HG02610 (cell line): ENCODE measurements around the gene GLTP.

Experiments
- ATAC-seq: cut with Tn5 transposase; IDR thresholded peaks from one replicate; pipeline ENCODE4 v1.9.1; 2021; ENCODE audit warnings: mild to moderate bottlenecking, moderate library complexity; ENCODE audit not compliant: unreplicated experiment

Gene GLTP

GRCh38 chr12:109847142-109847735 is 33.1 kb downstream of the GLTP start:
- no peak for ATAC-seq

- no peak for ATAC-seq
Observed at GRCh38 chr12:109845824-109846205, 34.5 kb downstream of the GLTP start.

DNA sequence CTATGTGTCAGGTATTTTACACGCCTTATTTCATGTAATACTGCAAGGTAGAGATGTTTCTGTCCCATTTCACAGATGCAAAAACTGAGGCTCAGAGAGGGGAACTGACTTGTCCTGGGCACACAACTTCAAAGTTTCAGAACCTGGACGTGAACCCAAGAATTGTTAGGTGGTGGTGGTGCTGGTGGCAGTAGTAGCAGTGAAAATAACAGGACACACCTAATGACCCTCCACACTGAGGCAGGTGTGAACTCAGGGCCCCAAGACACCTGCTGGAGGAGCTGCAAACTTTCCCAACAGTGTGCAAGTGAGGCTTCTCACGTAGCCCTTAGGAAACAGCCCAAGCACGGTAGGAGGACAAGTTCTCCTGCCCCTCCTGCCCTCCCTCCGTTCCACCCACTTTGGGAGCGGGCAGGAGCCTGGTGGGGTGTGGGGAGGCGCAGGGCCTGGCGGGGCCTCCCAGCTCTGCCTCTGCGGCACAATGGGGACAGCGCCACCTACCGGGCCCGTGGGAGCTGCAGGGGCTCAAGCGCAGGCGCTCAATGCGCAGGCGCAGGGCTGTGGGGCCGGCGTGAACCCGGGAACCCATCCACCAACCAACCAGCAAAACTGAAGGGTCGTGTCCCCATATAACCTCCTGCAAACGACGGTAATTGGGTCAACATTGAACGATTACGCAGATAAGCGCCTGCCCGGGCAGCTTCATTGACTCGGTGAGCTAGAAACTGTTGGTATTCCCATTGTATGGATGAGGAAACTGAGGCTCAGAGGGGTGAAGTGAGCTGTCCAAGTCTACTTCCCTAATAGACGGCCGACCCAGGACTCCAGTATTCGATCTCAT is 35.1 kb downstream of the GLTP start:
- peak; percentile 80 for ATAC-seq

DNA sequence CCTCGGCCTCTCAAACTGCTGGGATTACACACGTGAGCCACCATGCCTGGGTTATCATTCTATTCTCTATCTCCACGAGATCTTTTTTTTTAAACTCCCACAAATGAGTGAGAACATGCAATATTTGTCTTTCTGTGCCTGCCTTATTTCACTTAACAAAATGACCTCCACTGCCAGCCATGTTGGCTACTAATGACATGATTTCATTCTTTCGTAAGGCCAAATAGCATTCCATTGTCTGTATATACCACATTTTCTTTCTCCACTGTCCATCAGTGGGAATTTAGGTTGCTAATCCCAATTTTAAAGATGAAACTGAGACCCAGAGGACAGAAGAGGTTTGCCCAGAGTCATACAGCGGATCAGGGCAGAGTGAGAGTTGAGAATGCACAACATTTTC is 36.2 kb downstream of the GLTP start:
- no peak for ATAC-seq

DNA sequence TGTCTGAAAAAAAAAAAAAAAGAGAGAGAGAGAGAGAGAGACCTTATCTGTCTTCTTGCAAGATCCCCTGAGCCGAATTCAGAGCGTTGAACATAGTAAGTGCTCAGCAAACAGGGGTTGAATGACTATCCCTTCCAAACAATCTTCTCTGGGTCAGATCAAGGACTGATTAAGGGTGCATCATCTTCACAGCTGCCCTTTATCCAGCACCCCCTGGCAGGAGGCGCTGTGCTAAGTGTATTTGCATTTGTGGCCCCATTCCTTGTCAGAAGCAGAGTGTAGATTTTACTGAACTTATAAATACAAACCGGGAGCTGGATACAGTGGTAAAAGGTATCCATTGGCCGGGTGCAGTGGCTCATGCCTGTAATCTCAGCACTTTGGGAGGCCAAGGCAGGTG is 38.3 kb downstream of the GLTP start:
- ATAC-seq = no peak

- ATAC-seq = no peak
Observed at GRCh38 chr12:109841356-109841755, 39.0 kb downstream of the GLTP start.

DNA sequence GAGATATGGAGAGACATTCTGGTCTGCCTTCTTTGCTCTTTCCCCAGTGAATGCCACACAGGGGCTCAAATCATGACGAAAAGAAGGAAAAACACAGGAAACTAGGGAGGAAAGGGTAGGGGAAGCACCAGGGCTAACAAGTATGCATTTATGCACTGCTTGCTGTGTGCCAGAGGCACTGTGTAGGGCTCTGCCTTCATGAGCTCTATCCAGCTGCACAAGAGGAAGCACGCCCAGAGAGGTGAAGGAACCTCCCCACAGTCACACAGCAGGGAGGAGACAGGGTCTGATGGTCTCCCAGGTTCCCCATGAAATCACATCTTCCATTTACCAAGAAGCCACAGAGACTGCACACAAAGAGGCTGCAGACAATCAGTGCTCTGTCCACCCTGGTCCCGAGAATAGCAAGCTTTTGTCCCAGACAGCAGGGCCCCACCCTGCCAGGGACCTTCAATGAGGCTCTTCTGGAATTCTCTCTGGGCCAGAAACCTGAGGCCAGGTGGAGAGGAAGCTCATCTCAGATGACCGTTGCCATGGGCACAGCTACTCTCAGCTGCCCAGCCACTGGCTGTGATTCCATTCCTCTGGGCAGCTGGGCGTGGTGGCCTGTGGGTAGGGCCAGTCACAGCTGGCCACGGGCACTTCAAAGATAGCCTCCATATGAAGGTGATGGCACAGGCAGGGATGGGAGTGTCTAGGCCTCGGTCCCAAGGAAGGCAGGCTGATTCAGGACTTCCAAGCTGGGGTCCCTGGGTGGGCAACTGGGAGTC is 39.9 kb downstream of the GLTP start:
- no peak for ATAC-seq

DNA sequence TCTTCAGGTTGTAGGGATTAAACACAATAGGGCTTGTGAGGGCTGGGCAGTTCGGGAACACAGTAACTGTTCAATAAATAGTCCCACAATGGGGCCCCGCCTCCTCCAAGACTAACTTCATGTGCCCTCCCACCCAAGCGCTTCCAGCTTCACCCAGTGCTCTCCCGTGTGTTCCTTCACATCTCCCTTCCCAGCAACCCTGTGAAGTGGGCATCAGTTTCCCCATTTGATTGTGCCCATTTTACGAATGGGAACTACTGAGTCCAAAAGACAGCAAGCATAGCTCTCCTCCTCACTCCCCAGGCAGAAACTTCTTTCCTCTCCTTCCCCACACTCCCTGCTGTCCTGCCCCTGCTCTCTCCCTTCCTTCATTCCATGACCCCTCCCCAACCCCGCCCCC is 40.9 kb downstream of the GLTP start:
- ATAC-seq = no peak

DNA sequence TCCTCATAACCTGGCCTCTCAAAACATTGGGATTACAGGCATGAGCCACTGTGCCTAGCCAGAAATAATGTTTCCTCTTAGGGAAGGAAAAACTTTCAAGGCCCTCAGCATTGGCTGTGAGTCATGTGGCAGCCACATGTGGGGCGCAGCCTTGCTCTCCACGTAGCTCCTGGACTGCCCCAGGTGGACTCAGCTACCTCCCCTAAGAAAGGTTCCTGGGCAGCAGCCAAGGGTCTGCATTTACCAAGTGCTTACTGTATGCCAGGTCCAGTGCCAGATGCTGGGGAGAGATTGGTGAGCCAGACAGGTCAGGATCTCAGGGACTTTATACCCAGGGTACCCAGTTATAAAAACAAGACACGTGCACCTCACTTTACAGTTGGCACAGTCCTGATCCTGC is 43.4 kb downstream of the GLTP start:
- no peak for ATAC-seq

GRCh38 chr12:109835827-109836226 is 44.5 kb downstream of the GLTP start:
- no peak for ATAC-seq

GRCh38 chr12:109833307-109834189 is 46.8 kb downstream of the GLTP start, which contains the start of gene TRPV4:
TSS of gene TRPV4 (minus strand) at chr12:109833398. CDS start at chr12:109814796, 18,602 bp downstream.
- ATAC-seq = no peak

- ATAC-seq = no peak
Observed at GRCh38 chr12:109832541-109833306, 47.6 kb downstream of the GLTP start.

DNA sequence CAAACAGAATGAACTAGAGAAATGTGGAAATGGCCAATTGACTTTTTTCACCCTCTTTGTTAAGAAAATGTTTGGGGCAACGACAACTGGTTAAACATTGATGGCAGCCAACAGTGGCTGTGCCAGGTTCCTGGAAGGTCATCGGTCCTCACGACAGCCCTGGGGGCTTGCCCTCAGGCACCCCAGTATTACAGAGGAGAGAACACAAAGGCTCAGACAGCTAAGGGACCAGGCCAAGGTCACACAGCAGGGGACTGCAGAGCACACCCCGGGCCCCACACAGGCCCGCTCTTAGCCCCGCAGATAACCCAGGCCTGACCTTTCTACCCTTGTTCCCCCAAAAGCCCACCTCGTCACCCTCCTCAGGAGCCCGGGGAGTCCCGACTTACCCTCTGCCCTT is 48.4 kb downstream of the GLTP start:
- ATAC-seq = no peak

DNA sequence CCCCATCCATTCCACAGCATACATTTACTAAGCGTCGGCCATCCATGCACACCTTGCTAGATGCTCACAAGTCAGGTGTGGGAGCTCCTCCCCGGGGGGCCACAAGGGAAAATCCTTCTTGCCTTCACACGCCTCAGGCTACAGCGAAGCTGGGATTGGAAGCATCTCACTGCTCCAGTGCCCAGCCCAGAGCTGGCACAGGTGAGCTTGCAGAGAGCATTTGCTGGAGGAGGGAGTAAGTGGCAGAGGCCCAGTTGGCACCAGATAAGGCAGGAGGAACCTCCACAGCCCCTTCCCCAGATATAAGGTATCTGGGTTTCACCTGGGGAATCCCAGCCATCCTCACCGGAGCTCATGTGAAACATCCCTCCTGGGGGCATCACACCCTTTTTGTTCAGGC is 49.0 kb downstream of the GLTP start:
- no peak for ATAC-seq

DNA sequence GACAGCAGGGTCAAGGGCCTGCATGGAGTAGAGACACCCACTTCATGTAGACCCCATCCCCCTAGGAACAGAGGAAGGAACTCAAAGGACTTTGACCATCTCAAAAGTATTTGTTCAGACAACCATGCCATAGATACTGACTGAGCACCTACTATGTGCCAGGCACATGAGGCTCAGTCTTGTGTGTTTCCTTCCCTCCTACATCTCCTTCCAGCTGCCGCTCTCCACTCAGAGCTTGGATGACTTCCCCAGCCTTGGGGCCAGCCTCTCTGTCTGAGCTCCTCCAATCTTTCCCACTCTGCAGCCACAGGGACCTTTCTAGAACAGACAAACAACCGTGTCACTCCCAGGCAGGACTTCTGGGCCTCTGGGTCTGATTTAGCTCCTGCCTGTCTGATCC is 49.6 kb downstream of the GLTP start:
- ATAC-seq = no peak

DNA sequence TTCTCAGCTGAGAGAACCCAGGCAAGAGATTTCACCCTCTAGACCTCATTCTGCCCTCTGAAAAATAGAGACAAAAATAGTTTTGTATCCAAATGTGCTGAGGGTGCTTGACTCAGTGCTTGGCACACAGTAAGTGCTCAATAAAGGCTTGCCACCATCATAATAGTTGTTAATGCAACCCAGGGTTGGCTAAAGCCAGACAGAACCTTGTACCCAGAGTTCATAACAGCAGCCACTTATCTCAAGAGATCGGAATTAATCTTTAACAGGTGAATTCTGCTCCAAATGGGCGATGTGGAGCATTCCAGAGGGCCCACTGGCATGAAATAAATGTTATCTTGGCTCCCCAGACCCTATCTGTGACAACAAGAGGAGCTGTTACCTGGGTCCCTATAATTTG is 50.1 kb downstream of the GLTP start:
- no peak for ATAC-seq

- ATAC-seq = no peak
Observed at GRCh38 chr12:109829667-109830066, 50.7 kb downstream of the GLTP start.

- no peak for ATAC-seq
Observed at GRCh38 chr12:109828754-109829511, 51.4 kb downstream of the GLTP start.
